Stimulated activated naive CD4-positive, alpha-beta T cell treated with Interleukin-2 at 50 U/mL for 16 hours (primary cell): Measurements from ENCODE around the gene ADGRA3.
"Not testable (repeated sequence)": the region's sequence is repeated elsewhere in the genome, so short reads cannot be mapped to it uniquely, and the experiment has no call there.

Source experiments
- DNase-seq: peaks from one replicate; lab custom pipeline; 2025; lab: John Stamatoyannopoulos, UW

The ADGRA3 gene

DNA sequence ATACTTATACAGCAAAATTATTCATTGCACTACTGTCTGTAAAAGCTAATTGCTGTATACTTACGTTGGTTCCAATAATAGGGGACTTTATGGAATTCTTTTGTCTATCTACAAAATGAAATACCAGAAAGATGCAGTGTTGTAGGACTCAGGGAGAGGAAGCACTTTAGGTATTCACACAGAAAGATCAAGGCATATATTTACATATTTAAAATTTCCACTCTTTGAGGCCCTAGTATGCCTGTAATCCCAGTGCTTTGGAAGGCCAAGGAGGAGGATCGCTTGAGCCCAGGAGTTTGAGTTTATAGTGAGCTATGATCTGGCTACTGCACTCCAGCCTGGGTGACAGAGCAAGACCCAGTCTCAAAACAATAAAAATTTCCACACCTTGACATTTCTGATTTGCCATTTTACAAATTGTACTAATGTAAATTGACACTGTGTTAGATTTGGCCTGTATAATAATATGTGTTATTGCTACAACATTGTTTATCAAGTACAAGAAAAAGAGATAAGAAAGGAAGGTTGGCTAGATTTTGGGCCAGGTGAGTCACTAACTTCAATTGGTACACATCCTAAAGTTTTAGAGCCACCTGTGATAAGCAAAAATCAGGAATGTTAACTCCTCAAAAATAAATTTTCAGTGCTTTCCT is 35.1 kb downstream of the ADGRA3 start:
- no peak for DNase-seq

DNA sequence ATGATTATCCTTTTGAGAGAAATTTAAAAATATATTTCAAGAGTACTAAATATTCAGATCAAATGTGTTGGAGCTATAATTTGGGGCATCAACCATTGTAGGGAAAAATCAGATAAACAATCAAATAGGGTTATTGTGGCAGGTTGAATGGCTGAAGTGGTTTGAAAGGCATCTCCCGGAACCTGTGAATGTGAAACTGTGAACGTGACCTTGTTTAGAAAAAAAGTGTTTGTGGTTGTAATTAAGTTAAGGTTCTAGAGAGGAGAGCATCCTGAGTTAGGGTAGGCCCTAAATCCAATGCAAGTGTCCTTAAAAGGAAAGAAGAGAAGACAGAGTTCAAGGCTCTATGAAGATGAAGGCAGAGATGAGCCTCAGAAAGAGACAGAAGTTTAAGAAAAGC is 37.4 kb downstream of the ADGRA3 start:
- no peak for DNase-seq

DNA sequence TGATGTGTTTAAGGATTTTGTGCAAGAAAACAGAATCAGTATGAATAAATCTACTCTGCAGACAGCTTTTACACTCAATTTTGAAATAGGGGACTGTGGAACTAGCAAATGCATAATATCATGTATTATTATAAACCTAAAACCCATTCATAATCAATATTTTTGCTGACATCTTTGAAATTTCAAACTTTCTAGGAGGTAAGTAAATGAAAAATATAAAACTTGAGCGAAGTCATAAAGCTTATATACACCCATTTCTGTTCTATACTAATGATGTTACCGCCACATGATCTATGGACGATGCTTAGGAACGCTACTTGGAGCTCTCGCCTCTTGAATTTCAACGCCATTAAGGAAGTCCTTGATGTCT is 38.1 kb downstream of the ADGRA3 start:
- no peak for DNase-seq

DNA sequence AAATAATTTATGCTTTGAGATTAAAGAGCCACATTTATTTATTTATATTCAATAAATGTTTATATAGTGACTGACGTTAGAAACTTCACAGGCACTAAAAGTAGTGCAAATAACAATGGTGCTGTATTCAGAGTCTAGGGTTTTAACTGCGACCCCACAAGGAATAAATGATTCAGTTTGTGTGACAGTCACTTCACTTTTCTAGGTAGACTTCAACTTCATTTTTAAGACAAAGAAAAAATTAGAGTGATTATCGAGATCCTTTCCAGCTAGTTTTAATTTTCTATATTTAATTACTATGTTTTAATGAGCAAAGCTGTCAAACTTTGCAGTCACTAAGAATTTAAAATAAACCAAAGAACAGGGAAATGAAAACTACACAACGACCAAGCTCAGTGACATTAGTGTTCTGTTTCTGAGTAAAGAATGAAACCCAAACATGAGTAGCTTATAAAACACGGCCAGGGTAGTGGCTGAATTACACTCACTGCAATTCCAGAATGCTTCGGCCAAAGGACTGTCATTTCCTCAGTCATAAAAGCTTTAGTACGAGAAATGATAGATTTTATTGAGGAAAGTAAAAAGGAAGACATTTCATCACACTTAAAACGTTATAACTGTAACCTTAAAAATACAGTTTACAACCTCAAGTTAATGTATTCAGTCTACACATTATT is 38.6 kb downstream of the ADGRA3 start:
- no peak for DNase-seq

DNA sequence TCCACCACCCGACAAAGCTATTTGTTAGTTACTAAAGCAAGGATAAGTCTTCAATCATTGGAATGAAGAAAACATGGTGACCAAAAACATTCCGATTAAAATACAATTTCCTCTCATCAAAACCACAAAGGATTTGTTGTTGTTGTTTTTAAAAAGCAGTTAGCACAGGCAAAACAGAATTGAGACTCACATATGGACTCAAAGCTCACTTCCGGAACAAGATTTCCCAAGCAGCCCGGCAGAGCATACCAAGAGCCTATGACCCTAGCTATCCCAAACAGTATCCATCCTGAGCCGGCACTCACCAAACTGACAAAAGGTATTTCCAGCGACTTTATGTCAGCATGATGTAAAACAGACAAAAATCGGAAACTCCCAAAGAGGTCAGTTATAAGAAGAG is 39.9 kb downstream of the ADGRA3 start:
- DNase-seq, result no peak

DNA sequence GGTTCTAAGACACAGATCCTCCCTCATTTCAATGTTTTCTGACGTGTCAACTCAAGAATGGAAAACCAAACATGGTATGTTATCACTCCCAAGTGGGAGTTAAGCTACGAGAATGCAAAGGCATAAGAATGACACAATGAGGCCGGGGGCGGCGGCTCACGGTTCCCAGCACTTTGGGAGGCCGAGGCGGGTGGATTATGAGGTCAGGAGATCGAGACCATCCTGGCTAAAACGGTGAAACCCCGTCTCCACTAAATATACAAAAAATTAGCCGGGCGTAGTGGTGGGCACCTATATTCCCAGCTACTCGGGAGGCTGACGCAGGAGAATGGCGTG is 40.6 kb downstream of the ADGRA3 start:
- DNase-seq, result not testable (repeated sequence)

DNA sequence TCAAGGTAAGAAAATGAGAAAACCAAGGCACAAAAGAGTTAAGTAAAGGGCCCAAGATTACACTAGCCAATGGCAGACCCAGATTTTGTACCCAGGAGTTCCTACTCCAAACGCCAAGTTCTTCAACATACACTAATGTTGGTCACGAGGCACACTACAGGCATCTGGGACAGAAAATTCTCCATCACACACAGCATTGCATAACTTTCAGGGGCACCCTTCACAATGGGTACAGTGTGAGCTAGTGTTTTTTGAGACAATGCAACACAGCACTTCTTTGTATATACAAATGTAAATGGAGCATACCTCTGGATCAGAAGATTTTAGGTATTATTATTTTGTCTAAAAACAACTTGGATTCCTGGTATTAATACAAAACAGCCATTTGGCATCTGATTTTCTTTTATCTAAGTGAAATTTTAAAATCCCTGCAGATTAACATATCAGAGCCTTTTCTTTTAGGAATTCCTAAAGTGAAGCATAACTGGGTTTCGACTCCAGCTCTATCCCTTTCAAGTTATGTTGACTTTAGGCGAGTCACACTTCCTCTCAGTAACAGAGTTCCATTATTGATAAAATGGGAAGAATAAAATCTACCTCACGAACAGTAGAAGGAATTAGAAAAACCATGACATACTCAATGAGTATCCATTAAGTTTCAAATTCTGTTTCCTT is 41.1 kb downstream of the ADGRA3 start:
- DNase-seq, result no peak

DNA sequence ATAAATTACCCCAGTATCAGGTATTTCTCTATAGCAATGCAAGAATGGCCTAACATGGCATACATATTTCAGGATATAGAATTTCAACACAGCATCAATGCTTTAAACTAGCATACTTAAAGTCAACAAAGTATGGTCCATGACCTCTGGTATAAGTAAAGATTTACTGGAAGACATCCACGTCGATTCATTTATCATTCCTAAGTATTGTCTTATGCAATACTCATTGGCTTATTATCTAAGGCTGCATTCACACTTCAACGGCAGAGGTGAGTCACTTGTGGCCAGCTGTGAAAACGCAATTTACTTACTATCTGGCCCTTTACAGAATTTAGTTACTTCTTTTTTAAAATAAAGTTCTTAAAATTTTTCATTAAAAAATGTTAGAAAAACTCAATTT is 42.6 kb downstream of the ADGRA3 start:
- DNase-seq, result no peak

DNA sequence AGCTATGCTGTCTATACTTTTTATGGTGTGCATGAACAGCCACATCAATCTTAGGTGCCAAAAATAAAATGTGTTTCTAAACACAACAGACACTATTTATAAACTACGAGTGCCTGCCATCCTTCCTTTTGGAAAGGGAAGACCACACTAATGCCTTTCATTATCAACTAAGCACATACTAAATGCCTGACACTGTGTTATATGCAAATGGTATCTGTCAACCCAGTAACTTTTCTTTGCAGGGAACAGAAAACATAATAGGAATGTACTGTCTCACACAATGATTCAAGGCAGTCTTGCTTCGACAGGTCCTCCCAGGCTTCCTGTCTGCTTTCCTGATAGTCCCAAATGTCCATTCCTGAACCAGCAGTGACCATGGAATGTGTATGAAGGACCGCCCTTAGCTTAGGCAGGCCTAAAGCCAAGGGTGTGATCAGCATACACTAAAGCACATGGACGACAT is 43.8 kb downstream of the ADGRA3 start:
- DNase-seq, result no peak

DNA sequence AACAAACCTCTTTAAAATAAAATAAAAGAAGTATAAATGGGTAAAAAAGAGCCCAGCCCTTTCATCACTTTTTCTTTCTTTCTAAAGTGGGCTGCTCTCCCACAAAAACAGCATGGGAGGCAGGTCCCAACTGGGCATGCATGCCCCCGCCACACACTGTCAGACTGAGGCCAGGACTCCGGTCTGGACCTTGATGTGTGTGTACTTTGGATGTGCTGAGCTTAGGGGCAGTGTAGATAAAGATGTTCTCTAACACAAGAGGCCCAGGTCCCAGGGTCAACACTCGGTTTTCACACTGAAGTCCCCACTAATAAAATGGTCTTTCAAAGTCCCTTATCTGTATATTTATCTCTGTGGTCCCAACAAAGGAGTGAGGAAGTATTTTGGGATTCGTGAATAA is 44.4 kb downstream of the ADGRA3 start:
- no peak for DNase-seq

DNA sequence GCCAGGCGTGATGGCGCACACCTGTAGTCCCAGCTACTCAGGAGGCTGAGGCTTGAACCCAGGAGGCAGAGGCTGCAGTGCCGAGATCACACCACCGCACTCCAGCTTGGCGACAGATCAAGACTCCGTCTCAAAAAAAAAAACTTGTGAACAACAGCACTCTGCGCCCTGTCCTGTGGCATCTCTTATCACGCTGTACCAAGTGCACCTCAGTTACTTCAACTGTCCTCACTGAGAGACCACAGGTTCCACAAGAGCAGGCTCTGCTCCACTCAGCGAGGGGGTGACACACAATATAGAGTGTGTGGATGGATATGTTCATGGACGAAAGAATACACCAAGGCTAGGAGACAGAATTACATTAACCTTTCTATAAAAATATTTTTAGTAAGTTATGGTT is 49.3 kb downstream of the ADGRA3 start:
- DNase-seq, result no peak

DNA sequence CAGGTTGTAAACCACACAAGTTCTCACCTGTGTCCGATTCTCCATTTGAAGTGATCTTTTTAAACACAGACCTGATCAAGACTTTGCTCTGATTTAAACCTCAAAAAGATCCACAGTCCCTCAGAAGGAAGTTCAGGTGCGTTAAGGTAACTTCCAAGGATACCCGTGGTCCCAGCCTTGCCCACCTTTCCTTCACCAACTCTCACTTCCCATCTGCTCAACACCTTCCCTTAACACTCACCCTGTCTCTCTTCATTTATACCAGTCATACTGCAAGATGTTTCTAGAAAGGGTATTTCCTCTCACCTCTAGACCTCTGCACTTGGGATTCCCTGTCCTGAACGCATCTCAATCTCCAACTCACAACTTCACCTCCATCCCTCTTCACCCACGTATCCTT is 49.9 kb downstream of the ADGRA3 start:
- DNase-seq, result no peak

DNA sequence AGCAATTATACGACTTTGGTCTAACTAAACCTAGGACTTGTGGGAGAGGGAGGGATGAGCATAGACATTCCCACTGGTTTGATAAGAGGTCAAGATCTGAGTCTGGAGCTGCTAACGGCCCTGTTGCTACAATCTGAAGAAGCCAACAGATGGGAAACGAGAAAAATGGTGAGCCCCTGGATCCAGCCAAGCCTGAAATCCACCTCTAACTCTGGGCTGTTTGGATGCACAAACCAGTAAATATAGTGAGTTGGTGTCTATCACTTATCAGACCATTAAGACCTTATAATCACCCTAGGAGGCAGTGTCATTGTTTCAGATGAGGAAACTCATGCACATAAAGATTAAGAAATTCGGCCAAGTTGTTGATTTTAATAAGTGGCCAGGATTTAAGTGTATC is 50.5 kb downstream of the ADGRA3 start:
- DNase-seq, result no peak

DNA sequence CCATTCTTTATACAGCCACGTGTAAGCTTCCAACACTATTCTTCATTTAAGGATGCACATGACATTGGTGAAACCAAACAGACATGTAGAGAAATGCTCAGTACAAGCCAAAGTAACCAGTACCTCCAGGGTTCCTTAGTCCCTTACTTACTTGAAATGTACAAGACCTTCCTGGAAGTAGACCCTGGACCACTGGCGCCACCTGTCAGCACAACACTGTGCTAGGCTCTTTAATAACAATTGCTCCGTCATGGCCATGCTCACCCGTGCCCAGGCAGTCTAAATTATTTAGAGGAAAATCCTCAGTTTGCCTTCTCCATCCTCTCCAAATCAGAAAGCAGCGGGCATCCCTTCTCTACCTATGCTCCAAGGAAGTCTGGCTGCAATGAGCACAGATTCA is 52.7 kb downstream of the ADGRA3 start:
- no peak for DNase-seq

DNA sequence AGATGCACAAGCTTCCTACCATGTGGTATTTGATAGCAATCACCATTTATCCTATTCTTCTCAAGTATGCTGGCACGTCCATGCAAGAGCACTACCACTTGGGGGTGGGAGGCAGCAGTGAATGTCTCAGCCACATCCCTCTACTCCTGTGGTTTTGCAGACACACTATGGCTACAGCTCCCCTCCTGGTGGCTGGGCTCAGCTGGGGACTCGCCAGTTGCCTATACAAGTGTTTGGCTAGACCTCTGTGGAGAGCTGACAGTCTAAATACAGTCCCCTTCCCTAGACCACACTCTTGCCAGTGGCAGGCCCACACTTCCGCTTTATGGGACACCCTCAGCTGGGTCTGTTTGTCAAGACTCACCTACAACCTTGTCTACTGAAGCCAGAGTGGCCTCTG is 53.2 kb downstream of the ADGRA3 start:
- DNase-seq, result no peak

DNA sequence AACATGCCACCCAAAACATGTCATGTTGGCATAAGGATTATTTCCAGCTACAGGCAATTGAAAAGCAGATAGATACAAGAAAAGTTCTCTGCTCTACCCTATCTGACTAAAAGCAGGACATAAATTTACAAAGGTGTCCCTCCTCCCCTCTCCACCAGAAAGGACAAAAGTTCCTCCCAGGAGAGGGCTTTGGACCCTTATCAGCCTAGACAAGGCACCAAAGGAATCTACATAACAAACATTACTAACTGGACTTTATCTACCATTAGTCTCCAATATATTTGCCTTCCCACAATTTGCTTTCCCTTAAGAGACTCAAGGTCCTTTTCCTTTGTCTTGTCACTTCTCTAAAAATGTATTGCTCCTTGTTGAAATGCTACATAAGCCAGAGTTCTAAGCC is 55.6 kb downstream of the ADGRA3 start:
- no peak for DNase-seq

DNA sequence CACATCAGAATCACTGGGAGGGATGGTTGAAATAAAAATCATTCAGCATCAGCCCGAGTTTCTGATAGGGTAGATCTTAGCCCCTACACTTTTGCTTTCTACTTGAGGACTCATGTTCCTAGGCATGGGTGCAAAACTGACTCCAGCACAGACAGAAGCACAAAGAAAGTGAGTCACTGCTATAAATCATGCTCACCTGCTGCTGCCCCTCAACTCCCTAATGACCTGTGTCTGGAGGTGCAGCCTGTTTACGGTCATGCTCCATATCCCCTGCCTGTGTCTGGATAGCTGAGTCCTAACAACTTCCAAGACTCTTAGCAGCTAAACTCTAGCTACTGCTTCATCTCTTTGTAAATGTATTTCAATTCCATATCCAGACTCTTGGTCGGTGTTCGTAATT is 57.8 kb downstream of the ADGRA3 start:
- DNase-seq, result no peak

DNA sequence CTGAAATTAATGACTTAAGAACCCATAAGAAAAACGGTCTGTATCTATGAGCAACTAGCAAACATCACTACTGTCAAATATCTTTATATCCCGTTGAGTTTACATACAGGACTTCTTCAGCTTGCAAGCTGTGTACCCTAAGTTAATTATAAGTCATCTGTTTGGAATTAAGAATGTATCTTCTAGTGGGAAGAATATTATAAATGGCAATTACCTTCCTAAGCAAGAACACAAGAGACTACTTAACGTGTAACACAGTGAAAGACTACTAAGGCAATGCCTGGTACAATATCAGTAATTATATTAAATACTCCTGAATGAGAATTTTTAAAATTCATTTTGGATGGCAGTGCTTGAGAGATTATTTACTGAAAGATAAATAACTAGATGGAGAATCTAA is 58.5 kb downstream of the ADGRA3 start:
- no peak for DNase-seq

DNA sequence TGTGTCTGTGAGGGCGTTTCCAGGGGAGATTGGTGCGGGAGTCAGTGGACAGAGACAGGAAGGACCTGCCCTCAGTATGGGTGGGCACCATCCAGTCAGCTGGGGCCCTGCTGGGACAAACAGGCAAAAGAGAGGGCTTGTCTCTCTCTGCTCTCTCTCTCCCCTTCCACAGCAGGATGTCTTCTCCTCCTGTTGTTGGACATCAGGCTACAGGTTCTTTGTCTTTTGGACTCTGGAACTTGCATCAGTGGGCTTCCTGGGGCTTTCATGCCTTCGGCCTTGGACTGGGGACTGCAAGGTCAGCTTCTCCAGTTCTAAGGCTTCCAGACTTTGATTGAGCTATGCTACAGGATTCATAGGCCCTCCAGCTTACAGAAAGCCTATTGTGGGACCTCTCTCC is 59.6 kb downstream of the ADGRA3 start:
- DNase-seq, result no peak

DNA sequence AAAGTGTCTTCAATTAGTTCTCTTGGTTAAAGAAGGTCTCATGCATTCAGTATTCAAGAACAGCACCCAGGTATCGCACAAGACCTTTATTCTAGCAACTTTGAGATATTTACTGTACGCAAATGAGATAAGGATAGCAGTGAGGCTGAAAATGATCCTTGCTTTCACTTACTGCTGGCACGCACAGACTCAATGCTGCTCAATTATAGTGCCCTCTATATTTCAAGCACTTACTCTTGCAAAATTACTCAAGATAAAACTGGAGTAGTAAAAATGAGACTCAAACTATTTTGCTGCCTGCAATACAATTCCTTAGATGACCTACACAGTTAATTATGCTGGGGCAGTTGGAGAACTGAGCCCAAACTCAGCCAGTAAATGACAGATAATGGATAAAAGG is 60.9 kb downstream of the ADGRA3 start:
- DNase-seq, result no peak

DNA sequence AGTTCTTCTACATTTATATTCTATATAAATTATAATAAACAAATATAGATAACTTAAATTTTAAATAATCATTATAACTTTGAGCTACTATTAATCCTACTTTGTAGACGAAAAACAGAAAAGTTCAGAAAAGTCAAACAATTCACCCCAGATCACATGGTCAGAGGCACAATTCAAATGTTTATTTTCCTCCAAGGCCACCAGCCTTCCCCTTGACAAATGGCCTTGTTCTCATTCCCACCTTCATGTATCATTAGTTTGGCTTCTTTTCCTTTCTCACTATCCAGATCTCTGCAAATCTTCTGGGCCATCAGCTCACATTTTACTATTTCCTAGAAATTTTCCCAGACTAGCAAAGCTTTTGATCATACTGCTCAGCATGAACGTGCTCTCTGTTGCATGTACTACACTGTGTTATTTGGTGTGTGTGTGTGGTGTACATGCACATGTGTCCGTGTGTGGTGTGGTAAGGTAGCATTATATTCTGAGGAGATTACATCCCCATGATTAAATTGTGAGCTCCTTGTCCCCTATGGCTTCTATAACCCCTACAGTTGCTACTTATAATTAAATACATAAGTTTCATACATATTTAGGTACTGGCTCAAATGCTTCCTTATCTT is 61.5 kb downstream of the ADGRA3 start:
- no peak for DNase-seq

DNA sequence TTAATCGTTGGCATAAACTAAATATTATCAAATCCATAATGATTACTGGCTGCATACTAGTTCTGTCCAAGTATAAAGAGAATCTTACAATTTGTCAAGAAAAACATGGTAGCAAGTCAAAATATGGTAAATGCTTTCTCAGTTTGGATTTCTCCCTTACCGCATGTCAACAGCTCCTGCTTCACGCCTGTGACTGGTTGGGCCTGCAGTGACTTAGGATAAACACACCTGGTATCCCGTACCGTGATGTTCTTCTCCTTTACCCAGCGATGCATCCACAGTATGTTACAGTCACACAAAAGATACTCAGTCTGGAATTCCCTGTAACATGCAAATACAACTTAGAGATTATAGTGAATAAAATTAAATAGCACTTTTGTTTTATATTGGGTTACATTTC is 71.1 kb downstream of the ADGRA3 start:
- DNase-seq, result no peak

DNA sequence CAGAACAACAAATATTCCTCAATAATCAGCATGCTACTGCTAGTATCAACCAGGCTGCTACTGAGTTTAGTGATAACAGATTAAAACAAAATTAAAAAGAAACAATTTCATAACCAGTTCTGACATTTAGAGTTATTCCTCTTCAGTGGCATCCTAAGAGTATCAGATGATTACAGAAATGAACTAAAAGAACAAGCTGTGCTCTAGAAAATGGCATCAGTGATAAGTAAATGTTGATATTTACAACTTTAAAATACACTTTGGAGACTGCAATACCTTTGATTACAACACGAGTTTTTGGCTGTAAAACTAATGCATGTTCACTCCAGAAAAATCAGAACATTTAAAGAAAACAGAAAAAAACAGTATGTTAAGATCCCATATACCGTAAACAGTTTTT is 72.9 kb downstream of the ADGRA3 start:
- DNase-seq, result no peak
